Karpas-422 (cell line): ENCODE measurements around the gene GLRA2. TPM values are rescaled to one million over a fixed set of nuclear protein-coding genes. Genes with fewer than 3 reads are reported as not detected.
A peak's percentile ranks its signal among the peaks of the same experiment; 100 is the strongest.

Experiments
- DNase-seq: peaks from one replicate; pipeline ENCODE4 v3.0.0-alpha.2; 2015
- H2AFZ ChIP-seq: fragments of 200-600 bp; sonication (generic); 2 replicates; pipeline ENCODE4 v1.6.1; 2014; ENCODE audit warnings: antibody characterized with exemption, low read length, mixed read lengths
- H3K27ac ChIP-seq: fragments of 200-600 bp; sonication (generic); 2 replicates; pipeline ENCODE4 v1.5.1; 2014; ENCODE audit warnings: mild to moderate bottlenecking, low read length, moderate library complexity
- H3K27me3 ChIP-seq: fragments of 200-600 bp; sonication (generic); 2 replicates; pipeline ENCODE4 v1.6.1; 2014; ENCODE audit warnings: low read length, mixed read lengths
- H3K36me3 ChIP-seq: fragments of 200-600 bp; sonication (generic); 2 replicates; pipeline ENCODE4 v1.6.1; 2014; ENCODE audit warnings: low read length, mixed read lengths; ENCODE audit not compliant: insufficient read depth
- H3K4me1 ChIP-seq: fragments of 200-600 bp; sonication (generic); 2 replicates; pipeline ENCODE4 v1.6.1; 2014; ENCODE audit warnings: mild to moderate bottlenecking, low read length, mixed read lengths
- H3K4me2 ChIP-seq: fragments of 200-600 bp; sonication (generic); 2 replicates; pipeline ENCODE4 v1.6.1; 2014; ENCODE audit warnings: low read length, low read depth, mild to moderate bottlenecking; ENCODE audit not compliant: poor library complexity, severe bottlenecking
- H3K4me3 ChIP-seq: fragments of 200-600 bp; sonication (generic); 2 replicates; pipeline ENCODE4 v1.5.1; 2014; ENCODE audit warnings: mild to moderate bottlenecking, antibody characterized with exemption, low read length, mixed read lengths
- H3K79me2 ChIP-seq: fragments of 200-600 bp; sonication (generic); 2 replicates; pipeline ENCODE4 v1.6.1; 2014; ENCODE audit warnings: mild to moderate bottlenecking, low read length, mixed read lengths
- H3K9ac ChIP-seq: fragments of 200-600 bp; sonication (generic); 2 replicates; pipeline ENCODE4 v1.6.0; 2014; ENCODE audit warnings: low read length
- H3K9me2 ChIP-seq: fragments of 200-600 bp; sonication (generic), shearing (Covaris generic); replicated peaks from 2 replicates; pipeline ENCODE4 v1.6.0; 2014; ENCODE audit warnings: mild to moderate bottlenecking, low read length, moderate library complexity; ENCODE audit not compliant: insufficient read depth
- H3K9me3 ChIP-seq: fragments of 300-700, 200-600 bp; sonication (generic); 2 replicates; pipeline ENCODE4 v1.6.1; 2014; ENCODE audit warnings: low read length, mixed read lengths
- H4K20me1 ChIP-seq: fragments of 200-600 bp; sonication (generic); 2 replicates; pipeline ENCODE4 v1.6.1; 2014; ENCODE audit warnings: mild to moderate bottlenecking, antibody characterized with exemption, low read length, low read depth; ENCODE audit not compliant: insufficient read depth
- total RNA-seq: library from RNA; depleted of rRNA; stranded (reverse); fragments of >200 nt; shearing (Covaris generic); gene quantifications from 2 replicates; pipeline ENCODE4 v1.2.3, GENCODE V29; 2014; ENCODE audit warnings: low replicate concordance

The GLRA2 gene
- total RNA-seq, 1 experiment from 2014 or later: not detected

DNA sequence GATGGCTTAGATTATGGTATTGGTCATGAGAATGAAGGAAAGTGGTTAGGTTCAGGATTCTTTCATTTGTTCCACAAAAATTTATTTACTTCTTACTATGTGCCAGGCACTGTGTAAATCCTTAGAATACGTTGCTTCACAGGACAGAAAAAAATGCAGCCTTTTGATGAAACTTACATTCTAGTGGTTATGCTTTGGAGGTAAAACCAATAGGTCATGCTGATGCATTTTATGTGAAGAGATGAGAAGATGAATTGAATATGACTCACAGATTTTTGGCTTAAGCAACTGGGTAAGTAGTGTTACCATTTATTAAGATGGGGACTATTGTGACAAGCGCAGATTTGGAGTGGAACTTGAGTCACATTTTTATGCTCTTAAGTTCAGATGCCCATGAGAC, 165.3 kb downstream of the GLRA2 start:
- Histone ChIP-seq H3K36me3 (no peaks in the 10 kb centered on the region), H3K27ac (no peak overlapping the region), H3K4me1 (peaks cover 3% of the 10 kb centered on the region; the same call in 1 of the 2 replicates), H3K4me3 (no peak overlapping the region), H3K9me3 (no peaks in the 10 kb centered on the region; the same call in 1 of the 2 replicates), H3K27me3 (no peaks in the 10 kb centered on the region), H3K79me2 (no peaks in the 10 kb centered on the region), H3K4me2 (no peak overlapping the region), H3K9ac (no peak overlapping the region), H4K20me1 (no peaks in the 10 kb centered on the region), H2AFZ (no peak overlapping the region), H3K9me2 (no peaks in the 10 kb centered on the region)
- no peak for DNase-seq

DNA sequence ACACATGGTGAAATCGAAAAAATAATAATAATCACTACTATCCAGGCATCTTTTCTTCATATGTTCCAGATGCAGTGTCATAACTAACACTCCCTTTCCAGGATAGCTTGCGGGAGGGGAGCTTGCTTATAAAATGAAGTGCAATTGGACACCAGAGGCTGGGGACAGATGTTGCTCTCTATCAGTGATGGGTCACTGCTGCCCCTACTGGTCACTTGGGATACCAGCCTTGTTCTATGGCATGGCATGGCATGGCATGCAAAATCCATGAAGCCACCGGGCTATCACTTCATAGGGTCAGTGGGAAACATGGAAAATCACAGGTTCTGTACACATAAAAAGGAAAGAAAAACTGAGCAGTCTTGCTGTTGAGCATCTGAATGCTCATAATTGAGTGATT, 168.1 kb downstream of the GLRA2 start:
- no peak overlapping the region for H2AFZ ChIP-seq
- no peaks in the 10 kb centered on the region for H3K79me2 ChIP-seq
- DNase-seq: peak; percentile 85
- no peak overlapping the region for H3K27ac ChIP-seq
- H3K27me3 ChIP-seq: no peaks in the 10 kb centered on the region
- no peak overlapping the region for H3K9ac ChIP-seq
- H3K36me3 ChIP-seq: no peaks in the 10 kb centered on the region
- H3K4me1 ChIP-seq: peaks cover 7% of the 10 kb centered on the region
- no peaks in the 10 kb centered on the region for H3K9me2 ChIP-seq
- no peaks in the 10 kb centered on the region; the same call in 1 of the 2 replicates for H3K9me3 ChIP-seq
- no peak overlapping the region for H3K4me2 ChIP-seq
- H4K20me1 ChIP-seq: no peaks in the 10 kb centered on the region
- H3K4me3 ChIP-seq: no peak overlapping the region

DNA sequence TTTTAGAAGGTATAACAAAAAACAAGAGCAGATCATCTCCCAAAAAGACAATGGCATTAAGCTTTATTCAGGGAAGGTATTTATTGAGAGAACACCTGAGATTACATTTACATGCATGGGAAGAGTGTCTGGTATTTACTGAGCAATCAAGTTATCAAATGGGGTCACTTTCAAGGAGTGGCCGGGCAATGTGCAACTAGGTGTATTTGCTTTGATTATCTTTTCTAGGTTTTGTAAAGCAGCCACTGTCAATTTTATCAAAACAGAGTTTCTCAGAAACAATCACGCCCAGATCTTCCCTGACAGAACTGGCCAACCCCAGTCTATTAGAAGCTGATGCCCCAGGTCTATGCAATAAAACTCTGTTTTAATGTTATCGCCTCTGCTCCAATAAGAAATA, 169.5 kb downstream of the GLRA2 start:
- no peaks in the 10 kb centered on the region for H4K20me1 ChIP-seq
- no peak for DNase-seq
- H3K4me1 ChIP-seq: peaks cover 12% of the 10 kb centered on the region
- no peak overlapping the region for H3K4me2 ChIP-seq
- H3K9me3 ChIP-seq: no peaks in the 10 kb centered on the region; the same call in 1 of the 2 replicates
- no peak overlapping the region for H3K4me3 ChIP-seq
- H3K27ac ChIP-seq: no peak overlapping the region
- H3K9ac ChIP-seq: no peak overlapping the region
- H3K9me2 ChIP-seq: no peaks in the 10 kb centered on the region
- no peaks in the 10 kb centered on the region for H3K27me3 ChIP-seq
- no peaks in the 10 kb centered on the region for H3K79me2 ChIP-seq
- H2AFZ ChIP-seq: no peak overlapping the region
- no peaks in the 10 kb centered on the region for H3K36me3 ChIP-seq

DNA sequence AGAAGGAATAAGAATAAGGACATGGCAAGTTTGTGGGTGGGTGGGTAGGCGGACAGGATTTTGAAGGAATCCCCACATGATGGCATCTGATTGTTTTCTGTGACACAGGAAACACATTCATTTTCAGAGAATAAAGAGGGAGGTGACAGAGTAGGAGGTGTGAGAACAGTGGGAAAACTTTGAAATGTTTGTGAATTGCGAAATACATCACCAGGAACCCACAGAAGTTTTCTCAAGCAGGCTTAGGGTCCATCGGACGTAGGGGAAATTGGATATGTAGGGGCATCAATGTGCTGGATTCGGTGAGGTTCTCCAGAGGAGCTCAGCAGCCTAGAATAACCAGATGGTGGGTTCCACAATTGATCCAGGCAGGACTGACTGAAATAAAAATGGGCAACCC, 171.6 kb downstream of the GLRA2 start:
- no peaks in the 10 kb centered on the region for H3K27me3 ChIP-seq
- H3K79me2 ChIP-seq: no peaks in the 10 kb centered on the region
- DNase-seq: no peak
- peaks cover 12% of the 10 kb centered on the region for H3K4me1 ChIP-seq
- no peaks in the 10 kb centered on the region for H3K36me3 ChIP-seq
- no peak overlapping the region for H3K4me2 ChIP-seq
- no peaks in the 10 kb centered on the region for H3K9me2 ChIP-seq
- no peak overlapping the region for H3K4me3 ChIP-seq
- no peaks in the 10 kb centered on the region for H4K20me1 ChIP-seq
- H2AFZ ChIP-seq: no peak overlapping the region
- H3K9me3 ChIP-seq: no peaks in the 10 kb centered on the region; the same call in 1 of the 2 replicates
- no peak overlapping the region for H3K27ac ChIP-seq
- H3K9ac ChIP-seq: no peak overlapping the region

DNA sequence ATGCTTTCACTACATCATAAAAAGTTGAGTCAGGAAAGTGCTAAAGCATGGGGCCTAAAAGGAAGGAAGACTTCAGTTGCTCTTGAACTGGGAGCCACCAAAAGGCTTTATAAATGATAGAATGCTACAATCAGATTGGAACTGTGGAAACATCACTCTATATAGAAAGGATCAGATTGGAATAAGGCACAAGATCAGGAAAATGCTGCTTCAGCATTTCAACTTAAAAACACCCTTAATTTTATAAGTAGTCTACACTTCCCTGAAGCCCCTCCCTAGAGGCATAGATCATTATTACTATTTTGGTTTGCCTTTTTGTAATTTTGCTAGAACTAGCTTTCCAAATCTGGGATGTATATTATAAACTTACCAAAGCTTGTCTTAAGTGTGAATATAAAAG, 172.8 kb downstream of the GLRA2 start:
- H3K79me2 ChIP-seq: no peaks in the 10 kb centered on the region
- H3K27ac ChIP-seq: no peak overlapping the region
- H3K9me3 ChIP-seq: no peaks in the 10 kb centered on the region; the same call in 1 of the 2 replicates
- H3K9me2 ChIP-seq: no peaks in the 10 kb centered on the region
- no peak for DNase-seq
- H3K4me2 ChIP-seq: no peak overlapping the region
- H4K20me1 ChIP-seq: no peaks in the 10 kb centered on the region
- H3K4me3 ChIP-seq: no peak overlapping the region
- no peak overlapping the region for H3K9ac ChIP-seq
- no peak overlapping the region for H2AFZ ChIP-seq
- H3K4me1 ChIP-seq: peaks cover 12% of the 10 kb centered on the region
- no peaks in the 10 kb centered on the region for H3K36me3 ChIP-seq
- no peaks in the 10 kb centered on the region for H3K27me3 ChIP-seq

DNA sequence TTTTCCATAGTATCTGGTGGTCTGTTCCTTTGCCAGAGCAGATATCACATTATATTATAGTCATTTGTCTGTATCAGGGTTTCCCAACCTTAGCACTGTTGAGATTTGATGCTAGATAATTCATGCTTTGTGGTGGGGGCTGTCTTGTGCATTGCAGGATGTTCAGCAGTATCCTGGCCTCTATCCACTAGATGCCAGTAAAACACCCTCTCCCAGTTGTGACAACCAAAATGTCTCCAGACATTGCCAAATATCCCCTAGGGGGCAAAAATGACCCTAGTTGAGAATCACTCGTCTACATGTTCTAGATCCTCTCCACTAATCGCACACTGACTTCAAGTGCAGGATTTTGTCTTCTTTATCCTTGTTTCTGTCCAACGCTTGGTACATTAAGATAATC, 182.8 kb downstream of the GLRA2 start:
- no peak for DNase-seq
- H3K36me3 ChIP-seq: no peaks in the 10 kb centered on the region
- H3K9me2 ChIP-seq: no peaks in the 10 kb centered on the region
- no peaks in the 10 kb centered on the region for H3K79me2 ChIP-seq
- no peak overlapping the region for H2AFZ ChIP-seq
- no peak overlapping the region for H3K4me2 ChIP-seq
- H3K9ac ChIP-seq: no peak overlapping the region
- H3K27ac ChIP-seq: no peak overlapping the region
- H3K4me3 ChIP-seq: no peak overlapping the region
- H3K9me3 ChIP-seq: no peaks in the 10 kb centered on the region
- H3K27me3 ChIP-seq: no peaks in the 10 kb centered on the region
- no peaks in the 10 kb centered on the region for H4K20me1 ChIP-seq
- H3K4me1 ChIP-seq: peaks cover 21% of the 10 kb centered on the region

DNA sequence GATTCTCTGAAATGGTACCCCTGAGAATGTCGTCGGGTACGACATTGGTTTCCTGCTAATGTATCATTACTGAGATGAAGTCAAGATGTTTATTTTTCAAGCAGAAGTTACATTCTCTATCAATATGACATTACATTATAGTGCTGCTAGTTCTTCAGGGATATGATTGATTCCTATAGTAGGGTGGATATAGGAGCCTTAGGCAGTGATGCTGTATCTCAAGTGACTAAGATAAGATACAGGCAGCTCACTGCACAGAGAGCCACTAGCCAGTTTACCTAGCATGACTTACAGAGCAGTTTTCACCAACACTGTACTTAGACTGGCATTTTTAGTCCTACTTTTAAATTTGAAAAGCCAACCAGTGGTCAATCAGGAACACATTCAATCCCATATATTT, 188.6 kb downstream of the GLRA2 start:
- H4K20me1 ChIP-seq: no peaks in the 10 kb centered on the region
- H3K9me2 ChIP-seq: no peaks in the 10 kb centered on the region
- no peak overlapping the region for H3K27ac ChIP-seq
- no peak for DNase-seq
- H3K9me3 ChIP-seq: no peaks in the 10 kb centered on the region
- no peaks in the 10 kb centered on the region for H3K4me1 ChIP-seq
- no peaks in the 10 kb centered on the region for H3K27me3 ChIP-seq
- no peak overlapping the region for H3K9ac ChIP-seq
- no peaks in the 10 kb centered on the region for H3K36me3 ChIP-seq
- H3K79me2 ChIP-seq: no peaks in the 10 kb centered on the region
- H3K4me2 ChIP-seq: no peak overlapping the region
- no peak overlapping the region for H3K4me3 ChIP-seq
- no peak overlapping the region for H2AFZ ChIP-seq

DNA sequence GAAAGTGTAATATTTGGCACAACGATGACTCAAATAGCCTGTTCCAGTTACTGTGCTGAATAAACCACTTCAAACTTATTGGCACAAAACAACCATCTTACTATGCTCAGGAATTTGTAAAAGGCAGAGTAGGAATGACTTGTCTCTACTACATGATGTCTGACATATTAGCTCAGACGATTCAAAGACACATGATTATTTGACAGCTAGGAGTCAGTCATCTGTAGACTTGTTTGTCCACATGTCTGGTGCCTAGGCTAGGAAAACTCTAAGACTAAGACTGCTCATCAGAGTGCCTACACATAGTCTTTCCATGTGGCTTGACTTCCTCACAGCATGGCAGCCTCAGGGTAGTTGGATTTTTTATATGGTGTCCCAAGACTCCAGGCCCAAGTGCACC, 189.1 kb downstream of the GLRA2 start:
- no peak overlapping the region for H3K4me2 ChIP-seq
- H3K9ac ChIP-seq: no peak overlapping the region
- no peak overlapping the region for H3K4me3 ChIP-seq
- no peak for DNase-seq
- H3K9me2 ChIP-seq: no peaks in the 10 kb centered on the region
- no peaks in the 10 kb centered on the region for H3K79me2 ChIP-seq
- H4K20me1 ChIP-seq: no peaks in the 10 kb centered on the region
- no peak overlapping the region for H3K27ac ChIP-seq
- no peaks in the 10 kb centered on the region for H3K27me3 ChIP-seq
- H3K9me3 ChIP-seq: no peaks in the 10 kb centered on the region
- no peak overlapping the region for H2AFZ ChIP-seq
- H3K36me3 ChIP-seq: no peaks in the 10 kb centered on the region
- H3K4me1 ChIP-seq: no peaks in the 10 kb centered on the region

DNA sequence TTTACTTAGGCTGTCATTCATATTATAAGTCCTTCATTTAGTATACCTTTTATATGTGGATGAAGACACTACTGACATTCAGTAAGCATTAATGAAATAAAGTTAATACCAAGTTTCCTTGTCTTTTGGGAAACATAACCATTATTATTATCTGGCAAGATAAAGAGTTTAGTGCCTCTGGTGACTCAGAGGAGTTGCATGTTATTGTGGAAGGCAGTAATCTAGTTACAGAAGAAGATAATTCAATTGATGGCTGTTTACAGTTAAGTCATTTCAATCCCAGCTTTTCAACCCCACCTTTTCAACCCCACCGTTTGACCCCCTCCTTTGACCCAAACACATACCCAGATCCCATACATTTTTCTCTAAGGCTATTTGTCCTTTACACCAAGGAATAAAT, 199.7 kb downstream of the GLRA2 start:
- Histone ChIP-seq H3K36me3 (no peaks in the 10 kb centered on the region), H3K9me3 (no peaks in the 10 kb centered on the region), H3K4me3 (no peak overlapping the region), H3K79me2 (no peaks in the 10 kb centered on the region), H3K9me2 (no peaks in the 10 kb centered on the region), H3K4me2 (no peak overlapping the region), H3K27ac (no peak overlapping the region), H3K4me1 (no peaks in the 10 kb centered on the region; the same call in 1 of the 2 replicates), H3K27me3 (no peaks in the 10 kb centered on the region), H4K20me1 (no peaks in the 10 kb centered on the region), H2AFZ (no peak overlapping the region), H3K9ac (no peak overlapping the region)
- DNase-seq: no peak
